ENCODE data around the gene CATSPER3. TPM values are rescaled to one million over a fixed set of nuclear protein-coding genes. Genes with fewer than 3 reads are reported as not detected.

Gene CATSPER3
- total and polyA plus RNA-seq, 2 donors (not counting 1 experiment from before 2014, with no cell fraction given), result 0.12 to 0.17 TPM

GRCh38 chr5:134993161-134993560 is 25.5 kb downstream of the CATSPER3 start:
- DNase-seq (ENCODE audit: low read depth in 2 of 2), result peak in 1 of 2 donors; percentile 8

DNA sequence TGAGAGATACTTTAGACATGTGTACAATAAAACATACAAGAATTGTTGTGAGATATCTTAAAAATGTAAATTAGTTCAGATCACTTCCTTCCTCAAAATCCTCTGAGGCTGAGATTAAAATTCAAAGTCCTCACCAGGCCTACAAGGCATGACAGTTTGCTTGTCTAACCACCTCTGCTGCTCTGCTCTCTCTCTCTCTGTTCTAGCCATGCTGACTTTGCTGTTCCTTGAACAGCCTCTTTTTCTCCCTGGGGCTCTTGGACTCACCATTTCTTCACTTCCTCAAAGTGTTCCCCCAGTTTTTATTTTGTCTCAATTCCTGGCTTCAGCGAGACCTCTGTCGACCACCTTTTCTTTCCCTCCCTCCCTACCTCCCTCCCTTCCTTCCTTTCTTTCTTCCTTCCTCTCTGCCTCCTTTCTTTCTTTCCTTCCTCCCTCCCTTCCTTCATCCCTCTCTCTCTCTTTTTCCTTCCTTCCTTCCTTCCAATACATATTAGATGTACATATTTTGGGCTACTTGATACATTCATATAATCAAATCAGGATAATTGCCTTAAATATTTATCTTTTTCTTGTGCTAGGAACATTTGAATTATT is 27.0 kb downstream of the CATSPER3 start:
- no peak for TF ChIP-seq CTCF (conservative IDR thresholded peaks at IDR 0.05 in 1 of 2, IDR thresholded peaks at IDR 0.05 in 1 of 2; ENCODE audit: low read depth in 1 of 2, low read length in 2 of 2)
- TF ChIP-seq EZH2 (IDR thresholded peaks at IDR 0.05; ENCODE audit: low read length, missing control alignments), result no peak
- no peak overlapping the region for H2AFZ ChIP-seq (ENCODE audit: low read length)
- H3K27me3 ChIP-seq (ENCODE audit: control insufficient read depth, insufficient read depth, low read length), result no peaks in the 10 kb centered on the region
- H3K36me3 ChIP-seq (ENCODE audit: control insufficient read depth, insufficient read depth, low read length), result no peaks in the 10 kb centered on the region
- H3K4me3 ChIP-seq (replicated peaks in 1 of 4; ENCODE audit: control extremely low read depth in 1 of 4, insufficient read depth in 1 of 4, low read depth in 3 of 4, low read length in 4 of 4), result no peak overlapping the region
- H3K79me2 ChIP-seq (ENCODE audit: control insufficient read depth, insufficient read depth, low read length), result no peaks in the 10 kb centered on the region
- no peak overlapping the region for H3K9ac ChIP-seq (ENCODE audit: insufficient read depth, low read length)
- no peaks in the 10 kb centered on the region for H3K9me3 ChIP-seq (ENCODE audit: control insufficient read depth, insufficient read depth, low read depth, low read length)
- no peak for DNase-seq (ENCODE audit: low read depth in 2 of 2)
- H3K27ac ChIP-seq (ENCODE audit: insufficient read depth, low read length), result no peak overlapping the region
- H3K4me2 ChIP-seq (ENCODE audit: extremely low read depth, insufficient read depth, low read length), result no peak overlapping the region
- no peaks in the 10 kb centered on the region for H3K4me1 ChIP-seq (ENCODE audit: control insufficient read depth, extremely low read depth, insufficient read depth, low read length)
- H4K20me1 ChIP-seq (ENCODE audit: control insufficient read depth, extremely low read depth, insufficient read depth, low read length), result no peaks in the 10 kb centered on the region

More at GRCh38 chr5:134993161-134993560, 25.5 kb downstream of the CATSPER3 start:
- no peaks in the 10 kb centered on the region for H3K36me3 ChIP-seq (ENCODE audit: control insufficient read depth, insufficient read depth, low read length)
- no peak overlapping the region for H2AFZ ChIP-seq (ENCODE audit: low read length)
- no peak overlapping the region for H3K4me3 ChIP-seq (replicated peaks in 1 of 4; ENCODE audit: control extremely low read depth in 1 of 4, insufficient read depth in 1 of 4, low read depth in 3 of 4, low read length in 4 of 4)
- TF ChIP-seq CTCF (conservative IDR thresholded peaks at IDR 0.05 in 1 of 2, IDR thresholded peaks at IDR 0.05 in 1 of 2; ENCODE audit: low read depth in 1 of 2, low read length in 2 of 2) (no peak), EZH2 (IDR thresholded peaks at IDR 0.05; ENCODE audit: low read length, missing control alignments) (no peak)
- H3K4me2 ChIP-seq (ENCODE audit: extremely low read depth, insufficient read depth, low read length), result no peak overlapping the region
- H3K9me3 ChIP-seq (ENCODE audit: control insufficient read depth, insufficient read depth, low read depth, low read length), result no peaks in the 10 kb centered on the region
- H3K27me3 ChIP-seq (ENCODE audit: control insufficient read depth, insufficient read depth, low read length), result no peaks in the 10 kb centered on the region
- H4K20me1 ChIP-seq (ENCODE audit: control insufficient read depth, extremely low read depth, insufficient read depth, low read length), result no peaks in the 10 kb centered on the region
- H3K27ac ChIP-seq (ENCODE audit: insufficient read depth, low read length), result no peak overlapping the region
- H3K4me1 ChIP-seq (ENCODE audit: control insufficient read depth, extremely low read depth, insufficient read depth, low read length), result no peaks in the 10 kb centered on the region
- H3K9ac ChIP-seq (ENCODE audit: insufficient read depth, low read length), result no peak overlapping the region
- H3K79me2 ChIP-seq (ENCODE audit: control insufficient read depth, insufficient read depth, low read length), result no peaks in the 10 kb centered on the region

DNA sequence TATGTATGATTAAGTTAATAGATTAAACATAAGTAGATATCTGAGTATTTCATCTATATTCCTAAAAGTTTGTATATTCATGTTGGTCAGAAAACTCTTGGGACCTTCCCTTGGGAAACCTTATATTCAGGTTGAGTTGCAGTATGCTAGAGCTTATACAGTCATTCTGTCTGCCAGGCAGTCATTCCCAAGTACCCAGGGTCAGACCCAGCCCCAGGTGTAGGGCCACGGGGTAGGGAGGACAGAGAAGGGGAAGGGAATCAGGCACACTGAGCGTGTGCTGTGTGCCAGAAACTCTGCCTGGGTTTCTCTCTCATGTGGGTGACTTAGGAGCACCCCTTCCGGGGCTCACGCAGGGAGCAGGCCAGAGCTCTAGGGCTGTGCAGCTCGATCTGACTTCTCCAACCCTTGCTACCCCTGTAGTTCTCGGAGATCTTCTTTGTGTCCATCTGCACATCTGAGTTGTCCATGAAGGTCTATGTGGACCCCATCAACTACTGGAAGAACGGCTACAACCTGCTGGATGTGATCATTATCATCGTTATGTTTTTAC is 28.2 kb downstream of the CATSPER3 start:
- H3K4me2 ChIP-seq (ENCODE audit: extremely low read depth, insufficient read depth, low read length), result no peak overlapping the region
- H3K4me1 ChIP-seq (ENCODE audit: control insufficient read depth, extremely low read depth, insufficient read depth, low read length), result no peaks in the 10 kb centered on the region
- no peak overlapping the region for H3K27ac ChIP-seq (ENCODE audit: insufficient read depth, low read length)
- no peaks in the 10 kb centered on the region for H4K20me1 ChIP-seq (ENCODE audit: control insufficient read depth, extremely low read depth, insufficient read depth, low read length)
- no peak overlapping the region for H2AFZ ChIP-seq (ENCODE audit: low read length)
- no peaks in the 10 kb centered on the region for H3K79me2 ChIP-seq (ENCODE audit: control insufficient read depth, insufficient read depth, low read length)
- no peaks in the 10 kb centered on the region for H3K36me3 ChIP-seq (ENCODE audit: control insufficient read depth, insufficient read depth, low read length)
- no peak overlapping the region for H3K9ac ChIP-seq (ENCODE audit: insufficient read depth, low read length)
- no peaks in the 10 kb centered on the region for H3K9me3 ChIP-seq (ENCODE audit: control insufficient read depth, insufficient read depth, low read depth, low read length)
- DNase-seq (ENCODE audit: low read depth in 2 of 2), result no peak
- no peaks in the 10 kb centered on the region for H3K27me3 ChIP-seq (ENCODE audit: control insufficient read depth, insufficient read depth, low read length)
- no peak overlapping the region for H3K4me3 ChIP-seq (replicated peaks in 1 of 4; ENCODE audit: control extremely low read depth in 1 of 4, insufficient read depth in 1 of 4, low read depth in 3 of 4, low read length in 4 of 4)
- TF ChIP-seq EZH2 (IDR thresholded peaks at IDR 0.05; ENCODE audit: low read length, missing control alignments), result no peak
- TF ChIP-seq CTCF (conservative IDR thresholded peaks at IDR 0.05 in 1 of 2, IDR thresholded peaks at IDR 0.05 in 1 of 2; ENCODE audit: low read depth in 1 of 2, low read length in 2 of 2), result no peak

All from fibroblast of lung (primary cell).